Neural cell (in vitro differentiated cells): Measurements from ENCODE around the gene GRHL3.

ENCODE experiments used
- TAF1 ChIP-seq: IDR thresholded peaks from 2 replicates; pipeline ENCODE4 v1.6.1; 2012; ENCODE audit warnings: low read depth
- TF ChIP-seq, protein P1 (sequence below): fragments of 450-650 bp; IDR thresholded peaks from 2 replicates; pipeline ENCODE4 v1.5.1; 2014; ENCODE audit warnings: antibody characterized with exemption, mild to moderate bottlenecking, moderate library complexity; ENCODE audit not compliant: poor library complexity, severe bottlenecking

DNA sequence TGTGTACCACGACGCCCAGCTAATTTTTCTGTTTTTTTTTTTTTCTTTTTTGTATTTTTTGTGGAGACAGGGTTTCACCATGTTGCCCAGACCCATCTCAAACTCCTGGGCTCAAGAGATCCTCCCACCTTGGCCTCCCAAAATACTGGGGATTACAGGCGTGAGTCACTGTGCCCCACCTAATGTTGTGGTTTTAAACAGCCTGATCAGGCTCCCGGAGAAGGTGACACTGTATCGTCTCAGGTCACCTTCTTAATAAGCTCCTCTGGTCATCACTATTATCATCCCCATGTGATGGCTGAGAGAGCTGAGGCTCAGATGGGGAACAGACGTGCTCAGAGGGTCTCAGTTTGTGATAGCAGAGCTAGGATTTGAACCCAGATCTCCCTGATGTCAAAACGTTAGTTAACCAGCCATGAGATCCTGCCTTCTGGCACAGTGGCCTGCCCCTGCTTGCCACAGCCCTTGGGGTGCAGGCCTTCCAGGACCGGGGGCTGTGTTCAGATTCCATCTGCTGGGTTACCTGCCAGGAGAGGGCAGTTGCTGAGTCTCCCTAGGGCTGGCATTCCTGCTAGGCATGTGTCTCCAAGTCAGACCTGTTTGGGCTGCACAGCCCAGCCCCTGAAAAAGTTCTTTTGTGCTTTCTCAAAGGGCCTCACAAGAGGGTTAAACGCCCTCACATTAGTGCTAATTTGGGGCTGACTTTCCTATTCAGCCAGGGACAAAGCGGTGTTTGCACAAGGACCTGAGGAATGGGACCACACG, 32.7 kb upstream of the GRHL3 start:
- no peak for TF ChIP-seq TAF1
- TF ChIP-seq, protein P1, sequence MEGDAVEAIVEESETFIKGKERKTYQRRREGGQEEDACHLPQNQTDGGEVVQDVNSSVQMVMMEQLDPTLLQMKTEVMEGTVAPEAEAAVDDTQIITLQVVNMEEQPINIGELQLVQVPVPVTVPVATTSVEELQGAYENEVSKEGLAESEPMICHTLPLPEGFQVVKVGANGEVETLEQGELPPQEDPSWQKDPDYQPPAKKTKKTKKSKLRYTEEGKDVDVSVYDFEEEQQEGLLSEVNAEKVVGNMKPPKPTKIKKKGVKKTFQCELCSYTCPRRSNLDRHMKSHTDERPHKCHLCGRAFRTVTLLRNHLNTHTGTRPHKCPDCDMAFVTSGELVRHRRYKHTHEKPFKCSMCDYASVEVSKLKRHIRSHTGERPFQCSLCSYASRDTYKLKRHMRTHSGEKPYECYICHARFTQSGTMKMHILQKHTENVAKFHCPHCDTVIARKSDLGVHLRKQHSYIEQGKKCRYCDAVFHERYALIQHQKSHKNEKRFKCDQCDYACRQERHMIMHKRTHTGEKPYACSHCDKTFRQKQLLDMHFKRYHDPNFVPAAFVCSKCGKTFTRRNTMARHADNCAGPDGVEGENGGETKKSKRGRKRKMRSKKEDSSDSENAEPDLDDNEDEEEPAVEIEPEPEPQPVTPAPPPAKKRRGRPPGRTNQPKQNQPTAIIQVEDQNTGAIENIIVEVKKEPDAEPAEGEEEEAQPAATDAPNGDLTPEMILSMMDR: no peak
